Measurements from ENCODE around the gene NOD1. TPM values are rescaled to one million over a fixed set of nuclear protein-coding genes. Genes with fewer than 3 reads are reported as not detected.

The NOD1 gene
- total and polyA plus RNA-seq, 2 experiments from 2014 or later = 5.9 to 11.1 TPM

DNA sequence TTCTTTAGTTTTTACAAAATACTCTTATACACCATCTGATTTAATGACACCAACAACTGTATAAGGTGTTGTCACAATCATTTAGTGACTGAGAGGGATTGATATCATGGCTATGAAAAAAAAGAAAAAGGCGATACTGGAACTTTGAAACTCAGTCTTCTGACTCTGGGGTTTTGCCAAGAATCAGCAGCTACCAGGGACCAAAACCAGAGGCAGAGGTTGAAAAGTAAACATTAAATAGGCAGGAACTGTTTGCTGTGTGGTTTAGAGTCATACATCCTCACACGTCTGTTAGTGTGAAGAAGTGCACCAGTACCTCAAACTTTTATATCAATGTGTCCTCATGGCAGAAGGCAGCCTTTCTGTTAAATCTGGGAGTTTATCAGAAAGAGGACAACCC is 46.0 kb upstream of the NOD1 start:
- no peak for DNase-seq
- H3K9me2 ChIP-seq (ENCODE audit: insufficient read depth) = no peaks in the 10 kb centered on the region

DNA sequence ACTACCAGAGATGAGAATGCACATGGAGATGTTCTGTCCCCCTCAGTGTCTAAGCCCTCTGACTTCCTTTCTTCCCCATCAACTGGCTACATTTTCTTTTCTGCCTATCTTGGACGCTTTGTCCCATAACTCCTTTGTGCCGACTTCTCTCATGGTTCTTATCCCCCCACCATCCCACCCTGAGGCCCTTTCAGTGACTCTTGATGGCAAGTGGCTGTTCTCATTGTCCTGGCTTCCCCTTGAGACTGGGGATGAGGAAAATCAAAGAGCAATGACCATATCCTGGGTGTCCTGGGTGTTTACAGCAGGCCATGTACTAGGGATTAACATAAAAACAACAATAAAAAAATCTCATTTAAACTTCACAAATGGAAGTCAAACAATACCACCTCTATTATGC is 44.9 kb upstream of the NOD1 start:
- H3K9me3 ChIP-seq (ENCODE audit: low read depth) = no peaks in the 10 kb centered on the region
- H4K20me1 ChIP-seq (ENCODE audit: insufficient read depth) = no peaks in the 10 kb centered on the region
- no peak overlapping the region for H2AFZ ChIP-seq
- H3K36me3 ChIP-seq (ENCODE audit: low read depth) = no peaks in the 10 kb centered on the region
- H3K4me2 ChIP-seq (ENCODE audit: unreplicated experiment) = no peak overlapping the region
- H3K27me3 ChIP-seq (replicated peaks; ENCODE audit: insufficient read depth) = no peaks in the 10 kb centered on the region
- no peak overlapping the region for H3K9ac ChIP-seq
- WGBS, 2 experiments (ENCODE audit: low coverage in 1 of 2, low lambda C conversion rate in 2 of 2, missing lambda C conversion rate in 2 of 2) = 80% methylated on average over 2 of the region's 2 CpGs
- H3K79me2 ChIP-seq (ENCODE audit: insufficient read depth) = no peaks in the 10 kb centered on the region
- no peak for DNase-seq
- no peak for TF ChIP-seq EZH2 (IDR thresholded peaks at IDR 0.05; ENCODE audit: insufficient read depth, poor library complexity, severe bottlenecking)
- TF ChIP-seq EZH2phosphoT487 (IDR thresholded peaks at IDR 0.05; ENCODE audit: insufficient read depth, low read depth) = no peak
- no peak overlapping the region for H3K27ac ChIP-seq
- no peaks in the 10 kb centered on the region for H3K9me2 ChIP-seq (ENCODE audit: insufficient read depth)
- H3F3A ChIP-seq (ENCODE audit: insufficient read depth) = peaks cover 31% of the 10 kb centered on the region
- in situ Hi-C loops (cut with MboI) = no loop called here
- H3K4me1 ChIP-seq (ENCODE audit: insufficient read depth) = peaks cover 22% of the 10 kb centered on the region
- H3K4me3 ChIP-seq = no peak overlapping the region

More for the DNA sequence above, 46.0 kb upstream of the NOD1 start:
- no peak overlapping the region for H3K9ac ChIP-seq
- WGBS, 2 experiments (ENCODE audit: low coverage in 1 of 2, low lambda C conversion rate in 2 of 2, missing lambda C conversion rate in 2 of 2) = 93 to 100% methylated on average over 2 of the region's 2 CpGs
- H3K9me3 ChIP-seq (ENCODE audit: low read depth) = no peaks in the 10 kb centered on the region
- no peaks in the 10 kb centered on the region for H4K20me1 ChIP-seq (ENCODE audit: insufficient read depth)
- no peaks in the 10 kb centered on the region for H3K27me3 ChIP-seq (replicated peaks; ENCODE audit: insufficient read depth)
- no peak overlapping the region for H2AFZ ChIP-seq
- TF ChIP-seq EZH2phosphoT487 (IDR thresholded peaks at IDR 0.05; ENCODE audit: insufficient read depth, low read depth) (no peak), EZH2 (IDR thresholded peaks at IDR 0.05; ENCODE audit: insufficient read depth, poor library complexity, severe bottlenecking) (no peak)
- no peak overlapping the region for H3K27ac ChIP-seq
- H3K79me2 ChIP-seq (ENCODE audit: insufficient read depth) = no peaks in the 10 kb centered on the region
- no peak overlapping the region for H3K4me2 ChIP-seq (ENCODE audit: unreplicated experiment)
- in situ Hi-C loops (cut with MboI) = no loop called here
- no peak overlapping the region for H3K4me3 ChIP-seq
- H3K36me3 ChIP-seq (ENCODE audit: low read depth) = no peaks in the 10 kb centered on the region
- peaks cover 22% of the 10 kb centered on the region for H3K4me1 ChIP-seq (ENCODE audit: insufficient read depth)
- peaks cover 31% of the 10 kb centered on the region for H3F3A ChIP-seq (ENCODE audit: insufficient read depth)

DNA sequence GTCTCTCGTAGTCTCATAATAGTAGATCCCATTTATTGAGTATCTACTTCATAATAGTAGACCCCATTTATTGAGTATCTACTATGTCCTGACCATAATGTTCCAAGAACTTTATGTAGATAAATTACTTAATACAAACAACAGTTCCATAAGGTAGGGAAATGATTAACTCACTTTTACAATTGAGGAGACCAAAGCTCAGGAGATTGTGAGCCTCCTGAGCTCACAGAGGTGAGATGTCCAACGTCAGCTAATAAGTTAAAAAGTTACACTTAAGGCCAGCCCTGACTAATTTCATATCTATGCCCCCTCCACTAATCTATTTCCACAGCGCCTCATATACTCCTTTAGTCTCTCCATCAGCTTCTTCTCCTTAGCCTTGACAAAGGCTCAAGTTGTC is 43.6 kb upstream of the NOD1 start:
- H3K4me1 ChIP-seq (ENCODE audit: insufficient read depth) = peaks cover 22% of the 10 kb centered on the region
- no peaks in the 10 kb centered on the region for H3K79me2 ChIP-seq (ENCODE audit: insufficient read depth)
- no peak overlapping the region for H2AFZ ChIP-seq
- H3K36me3 ChIP-seq (ENCODE audit: low read depth) = no peaks in the 10 kb centered on the region
- H3K27ac ChIP-seq = peak overlapping the region; percentile 64
- H3K4me2 ChIP-seq (ENCODE audit: unreplicated experiment) = no peak overlapping the region
- TF ChIP-seq EZH2phosphoT487 (IDR thresholded peaks at IDR 0.05; ENCODE audit: insufficient read depth, low read depth) (no peak), EZH2 (IDR thresholded peaks at IDR 0.05; ENCODE audit: insufficient read depth, poor library complexity, severe bottlenecking) (no peak)
- H3K9me3 ChIP-seq (ENCODE audit: low read depth) = no peaks in the 10 kb centered on the region
- H3K27me3 ChIP-seq (replicated peaks; ENCODE audit: insufficient read depth) = no peaks in the 10 kb centered on the region
- H3K4me3 ChIP-seq = no peak overlapping the region
- DNase-seq = no peak
- H4K20me1 ChIP-seq (ENCODE audit: insufficient read depth) = no peaks in the 10 kb centered on the region
- WGBS, 2 experiments (ENCODE audit: low coverage in 1 of 2, low lambda C conversion rate in 2 of 2, missing lambda C conversion rate in 2 of 2) = 98% methylated on average over 3 of the region's 3 CpGs
- no peak overlapping the region for H3K9ac ChIP-seq
- peaks cover 31% of the 10 kb centered on the region for H3F3A ChIP-seq (ENCODE audit: insufficient read depth)
- no peaks in the 10 kb centered on the region for H3K9me2 ChIP-seq (ENCODE audit: insufficient read depth)
- in situ Hi-C loops (cut with MboI) = no loop called here

DNA sequence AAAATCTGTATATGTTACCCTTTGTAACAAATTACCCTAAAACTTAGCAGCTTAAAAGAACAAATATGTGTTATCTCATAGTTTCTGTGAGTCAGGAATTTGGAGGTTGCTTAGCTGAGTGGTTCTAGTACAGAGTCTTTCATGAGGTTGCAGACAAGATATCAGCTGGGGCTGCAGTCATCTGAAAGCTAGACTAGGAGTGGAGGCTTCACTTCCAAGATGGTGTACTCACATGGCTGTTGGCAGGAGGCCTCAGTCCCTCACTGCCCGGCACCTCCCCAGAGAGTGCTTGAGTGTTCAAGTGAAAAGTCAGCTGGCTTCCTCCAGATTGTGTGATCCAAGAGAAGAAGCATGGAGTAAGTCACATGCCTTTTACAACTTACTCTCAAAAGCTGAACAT is 42.9 kb upstream of the NOD1 start:
- in situ Hi-C loops (cut with MboI) = no loop called here

DNA sequence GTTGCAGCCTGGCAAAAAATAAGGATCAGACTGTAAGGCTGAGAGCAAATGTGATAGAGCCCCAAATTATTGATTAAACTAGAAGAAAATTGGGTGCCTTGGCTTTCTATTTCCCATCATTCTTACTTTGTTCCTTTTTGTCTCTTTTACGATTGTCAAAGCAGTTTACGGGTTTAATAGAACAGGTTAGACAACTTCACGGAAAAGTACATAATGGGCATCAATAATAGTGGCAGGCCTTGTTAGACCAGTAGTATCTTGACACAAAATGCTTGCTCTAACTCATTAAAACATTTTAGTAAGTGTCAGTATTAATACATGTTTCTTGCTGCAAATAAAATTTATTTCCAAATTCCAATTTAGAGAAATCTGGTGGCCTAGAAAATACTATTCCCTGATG is 40.5 kb upstream of the NOD1 start:
- no peak overlapping the region for H2AFZ ChIP-seq
- no peak for DNase-seq
- WGBS, 2 experiments (ENCODE audit: low coverage in 1 of 2, low lambda C conversion rate in 2 of 2, missing lambda C conversion rate in 2 of 2) = 95 to 97% methylated on average over 3 of the region's 3 CpGs
- no peaks in the 10 kb centered on the region for H4K20me1 ChIP-seq (ENCODE audit: insufficient read depth)
- H3K36me3 ChIP-seq (ENCODE audit: low read depth) = no peaks in the 10 kb centered on the region
- no peak for TF ChIP-seq EZH2phosphoT487 (IDR thresholded peaks at IDR 0.05; ENCODE audit: insufficient read depth, low read depth)
- no peak for TF ChIP-seq EZH2 (IDR thresholded peaks at IDR 0.05; ENCODE audit: insufficient read depth, poor library complexity, severe bottlenecking)
- H3K4me3 ChIP-seq = no peak overlapping the region
- no peak overlapping the region for H3K4me2 ChIP-seq (ENCODE audit: unreplicated experiment)
- no peak overlapping the region for H3K27ac ChIP-seq
- in situ Hi-C loops (cut with MboI) = no loop called here
- H3K27me3 ChIP-seq (replicated peaks; ENCODE audit: insufficient read depth) = no peaks in the 10 kb centered on the region
- H3F3A ChIP-seq (ENCODE audit: insufficient read depth) = peaks cover 31% of the 10 kb centered on the region
- no peaks in the 10 kb centered on the region for H3K9me2 ChIP-seq (ENCODE audit: insufficient read depth)
- H3K4me1 ChIP-seq (ENCODE audit: insufficient read depth) = peaks cover 22% of the 10 kb centered on the region
- no peak overlapping the region for H3K9ac ChIP-seq
- no peaks in the 10 kb centered on the region for H3K79me2 ChIP-seq (ENCODE audit: insufficient read depth)
- H3K9me3 ChIP-seq (ENCODE audit: low read depth) = no peaks in the 10 kb centered on the region

More for the DNA sequence above, 42.9 kb upstream of the NOD1 start:
- TF ChIP-seq EZH2 (IDR thresholded peaks at IDR 0.05; ENCODE audit: insufficient read depth, poor library complexity, severe bottlenecking) (no peak), EZH2phosphoT487 (IDR thresholded peaks at IDR 0.05; ENCODE audit: insufficient read depth, low read depth) (no peak)
- Histone ChIP-seq H3K79me2 (ENCODE audit: insufficient read depth) (no peaks in the 10 kb centered on the region), H3F3A (ENCODE audit: insufficient read depth) (peaks cover 31% of the 10 kb centered on the region), H3K4me2 (ENCODE audit: unreplicated experiment) (peak overlapping the region; percentile 12), H3K9me3 (ENCODE audit: low read depth) (no peaks in the 10 kb centered on the region), H3K36me3 (ENCODE audit: low read depth) (no peaks in the 10 kb centered on the region), H3K27me3 (replicated peaks; ENCODE audit: insufficient read depth) (no peaks in the 10 kb centered on the region), H3K9ac (peak overlapping the region; percentile 40; the same call in 1 of the 2 replicates), H4K20me1 (ENCODE audit: insufficient read depth) (no peaks in the 10 kb centered on the region), H2AFZ (peak overlapping the region; percentile 37; the same call in 1 of the 2 replicates), H3K27ac (peak overlapping the region; percentile 64), H3K9me2 (ENCODE audit: insufficient read depth) (no peaks in the 10 kb centered on the region), H3K4me3 (no peak overlapping the region), H3K4me1 (ENCODE audit: insufficient read depth) (peaks cover 22% of the 10 kb centered on the region)
- 0 to 6% methylated on average over 1 of the region's 1 CpG for WGBS, 2 experiments (ENCODE audit: low coverage in 1 of 2, low lambda C conversion rate in 2 of 2, missing lambda C conversion rate in 2 of 2)
- peak; percentile 76 for DNase-seq

Measured in GM23248 (cell line).